Testis (tissue), 2 donors: ENCODE data around the gene AFAP1L2.

Experiments used
- POLR2A ChIP-seq: fragments of 450-650 bp; IDR thresholded peaks from one replicate; pipeline ENCODE4 v1.6.1; 2017; ENCODE audit warnings: antibody characterized with exemption, mild to moderate bottlenecking, moderate library complexity
- TF ChIP-seq, protein P1 (sequence below), 3 experiments: fragments of 450-650 bp in 2 of 3; fragments of 200-600 bp in 1 of 3; sonication (generic) in 1 of 3; IDR thresholded peaks; one replicate each; pipeline ENCODE4 v1.5.1; 2016 to 2019; ENCODE audit warnings: antibody characterized with exemption in 3 of 3, mild to moderate bottlenecking in 2 of 3, moderate library complexity in 1 of 3

DNA sequence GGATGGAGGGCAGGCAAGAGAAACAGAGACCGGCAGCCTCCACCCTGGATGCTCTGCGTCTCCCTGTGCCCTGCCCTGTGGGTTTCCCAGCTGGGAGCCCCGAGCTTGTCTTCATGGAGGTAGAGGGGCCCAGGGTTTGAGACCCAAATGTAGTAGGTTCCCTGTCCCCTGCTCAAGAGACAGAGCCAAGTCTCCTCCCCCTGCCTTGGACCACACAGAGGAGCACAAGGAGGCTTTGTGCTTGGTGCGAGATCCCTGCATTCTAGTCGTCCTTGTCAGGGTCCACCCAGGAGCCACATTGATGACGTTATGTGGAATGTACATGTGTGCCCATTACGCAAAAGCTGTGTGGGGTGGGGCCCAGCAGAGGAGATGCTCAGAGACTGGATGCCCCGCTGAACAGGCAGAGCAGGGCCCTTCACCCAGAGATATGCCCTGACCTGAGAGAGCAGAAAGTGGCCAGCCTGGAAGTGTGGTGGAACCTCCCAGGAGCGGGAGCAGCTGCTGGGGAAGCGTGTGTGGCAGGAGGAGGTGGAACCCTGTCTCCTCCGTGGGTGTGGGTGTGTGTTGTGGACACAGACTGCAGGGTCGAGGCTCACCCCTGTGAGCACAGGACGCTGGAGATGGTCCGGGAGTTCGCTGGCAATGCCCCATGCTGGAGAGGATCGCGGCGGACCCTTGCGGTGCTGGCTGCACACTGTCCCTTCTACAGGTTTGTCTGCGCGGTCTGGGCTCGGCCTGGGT, 126.0 kb downstream of the AFAP1L2 start:
- TF ChIP-seq POLR2A, result no peak
- TF ChIP-seq, protein P1, sequence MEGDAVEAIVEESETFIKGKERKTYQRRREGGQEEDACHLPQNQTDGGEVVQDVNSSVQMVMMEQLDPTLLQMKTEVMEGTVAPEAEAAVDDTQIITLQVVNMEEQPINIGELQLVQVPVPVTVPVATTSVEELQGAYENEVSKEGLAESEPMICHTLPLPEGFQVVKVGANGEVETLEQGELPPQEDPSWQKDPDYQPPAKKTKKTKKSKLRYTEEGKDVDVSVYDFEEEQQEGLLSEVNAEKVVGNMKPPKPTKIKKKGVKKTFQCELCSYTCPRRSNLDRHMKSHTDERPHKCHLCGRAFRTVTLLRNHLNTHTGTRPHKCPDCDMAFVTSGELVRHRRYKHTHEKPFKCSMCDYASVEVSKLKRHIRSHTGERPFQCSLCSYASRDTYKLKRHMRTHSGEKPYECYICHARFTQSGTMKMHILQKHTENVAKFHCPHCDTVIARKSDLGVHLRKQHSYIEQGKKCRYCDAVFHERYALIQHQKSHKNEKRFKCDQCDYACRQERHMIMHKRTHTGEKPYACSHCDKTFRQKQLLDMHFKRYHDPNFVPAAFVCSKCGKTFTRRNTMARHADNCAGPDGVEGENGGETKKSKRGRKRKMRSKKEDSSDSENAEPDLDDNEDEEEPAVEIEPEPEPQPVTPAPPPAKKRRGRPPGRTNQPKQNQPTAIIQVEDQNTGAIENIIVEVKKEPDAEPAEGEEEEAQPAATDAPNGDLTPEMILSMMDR (IDR thresholded peaks at IDR 0.05), result no peak
